Coronary artery (tissue), 2 donors: ENCODE data around the gene S100G.
"Not testable (repeated sequence)": the region's sequence is repeated elsewhere in the genome, so short reads cannot be mapped to it uniquely, and the experiment has no call there.

Source experiments
- DNase-seq: peaks from one replicate; pipeline ENCODE4 v3.0.0-alpha.2; 2017; ENCODE audit warnings: low spot score
- H3K27ac ChIP-seq, 2 donors: fragments of 200-600 bp; sonication (generic); one replicate each; pipeline ENCODE4 v1.5.1; 2016 to 2019
- H3K4me3 ChIP-seq: fragments of 200-600 bp; sonication (generic); 2 replicates; pipeline ENCODE4 v1.5.1; 2016; ENCODE audit warnings: mild to moderate bottlenecking, moderate library complexity
- TF ChIP-seq, protein P1 (sequence below): fragments of 200-600 bp; sonication (generic); IDR thresholded peaks from one replicate; pipeline ENCODE4 v1.5.1; 2019; ENCODE audit warnings: antibody characterized with exemption

Gene S100G

GRCh38 chrX:16649858-16650257 is at the start of gene S100G:
Gene S100G, plus strand, starts transcription at chrX:16650158. Its CDS starts 849 bp downstream, at chrX:16651007.
- Histone ChIP-seq H3K27ac (no peak within 1 kb of the TSS), H3K4me3 (no peak within 1 kb of the TSS)
- TF ChIP-seq, protein P1, sequence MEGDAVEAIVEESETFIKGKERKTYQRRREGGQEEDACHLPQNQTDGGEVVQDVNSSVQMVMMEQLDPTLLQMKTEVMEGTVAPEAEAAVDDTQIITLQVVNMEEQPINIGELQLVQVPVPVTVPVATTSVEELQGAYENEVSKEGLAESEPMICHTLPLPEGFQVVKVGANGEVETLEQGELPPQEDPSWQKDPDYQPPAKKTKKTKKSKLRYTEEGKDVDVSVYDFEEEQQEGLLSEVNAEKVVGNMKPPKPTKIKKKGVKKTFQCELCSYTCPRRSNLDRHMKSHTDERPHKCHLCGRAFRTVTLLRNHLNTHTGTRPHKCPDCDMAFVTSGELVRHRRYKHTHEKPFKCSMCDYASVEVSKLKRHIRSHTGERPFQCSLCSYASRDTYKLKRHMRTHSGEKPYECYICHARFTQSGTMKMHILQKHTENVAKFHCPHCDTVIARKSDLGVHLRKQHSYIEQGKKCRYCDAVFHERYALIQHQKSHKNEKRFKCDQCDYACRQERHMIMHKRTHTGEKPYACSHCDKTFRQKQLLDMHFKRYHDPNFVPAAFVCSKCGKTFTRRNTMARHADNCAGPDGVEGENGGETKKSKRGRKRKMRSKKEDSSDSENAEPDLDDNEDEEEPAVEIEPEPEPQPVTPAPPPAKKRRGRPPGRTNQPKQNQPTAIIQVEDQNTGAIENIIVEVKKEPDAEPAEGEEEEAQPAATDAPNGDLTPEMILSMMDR, result no peak
- no peak for DNase-seq

DNA sequence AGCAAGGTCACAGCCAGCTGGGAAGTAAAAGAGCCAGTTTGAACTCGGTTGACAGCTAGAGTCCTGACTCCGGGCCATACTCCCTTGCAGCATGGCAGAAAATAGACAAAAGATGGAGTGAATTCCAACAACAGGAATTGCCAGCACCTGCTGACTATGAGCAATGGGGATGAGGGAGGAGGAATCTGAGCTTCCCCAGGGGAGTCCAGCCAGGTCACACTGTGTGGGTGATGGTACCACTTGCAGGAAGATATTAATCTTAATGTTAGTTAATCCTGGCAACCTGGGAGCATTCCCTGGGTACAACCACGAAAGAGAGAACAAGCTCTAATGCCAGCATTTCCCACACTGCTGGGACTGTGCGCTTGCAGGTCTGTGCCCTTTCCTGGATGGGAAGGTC is 48.1 kb upstream of the S100G start:
- DNase-seq, result no peak
- TF ChIP-seq, protein P1, result no peak
- Histone ChIP-seq H3K27ac (no peak overlapping the region), H3K4me3 (no peak overlapping the region)

DNA sequence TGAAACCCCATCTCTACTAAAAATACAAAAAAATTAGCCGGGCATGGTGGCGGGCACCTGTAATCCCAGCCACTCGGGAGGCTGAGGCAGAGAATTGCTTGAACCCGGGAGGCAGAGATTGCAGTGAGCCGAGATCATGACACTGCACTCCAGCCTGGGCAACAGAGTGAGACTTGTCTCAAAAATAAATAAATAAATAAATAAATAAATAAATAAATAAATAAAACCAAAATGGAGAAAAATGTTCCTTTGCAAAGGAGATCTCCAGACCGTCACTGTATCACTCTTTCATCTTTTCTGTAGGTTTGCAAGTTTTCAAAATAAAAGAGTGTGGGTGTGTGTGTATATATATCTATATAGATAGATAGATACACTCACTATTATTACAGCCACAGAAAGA is 46.7 kb upstream of the S100G start:
- not testable (repeated sequence) for H3K27ac ChIP-seq, H3K4me3 ChIP-seq

GRCh38 chrX:16603822-16604221 is 46.1 kb upstream of the S100G start:
- no peak overlapping the region for H3K4me3 ChIP-seq
- DNase-seq, result no peak
- TF ChIP-seq, protein P1, result no peak
- no peak overlapping the region for H3K27ac ChIP-seq

More for the DNA sequence above, 46.7 kb upstream of the S100G start:
- not testable (repeated sequence) for DNase-seq

DNA sequence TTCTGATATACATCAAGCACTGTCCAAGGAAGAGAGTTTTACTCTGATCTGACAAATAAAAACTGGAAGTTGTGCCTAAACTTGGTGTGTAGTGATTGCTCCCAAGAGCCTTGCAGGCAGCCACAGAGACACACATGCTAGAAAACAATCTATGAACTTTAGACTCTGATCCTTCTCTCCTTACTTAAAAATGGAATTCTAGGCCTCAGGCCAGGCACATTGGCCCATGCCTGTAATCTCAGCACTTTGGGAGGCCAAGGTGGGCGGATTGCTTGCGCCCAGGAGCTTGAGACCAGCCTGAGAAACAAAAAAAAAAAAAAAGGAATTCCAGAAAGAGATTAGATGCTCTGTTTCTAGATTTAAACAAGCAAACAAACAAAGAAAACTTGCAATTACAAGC is 45.6 kb upstream of the S100G start:
- DNase-seq, result no peak
- Histone ChIP-seq H3K4me3 (no peak overlapping the region), H3K27ac (no peak overlapping the region)
- TF ChIP-seq, protein P1, result no peak

DNA sequence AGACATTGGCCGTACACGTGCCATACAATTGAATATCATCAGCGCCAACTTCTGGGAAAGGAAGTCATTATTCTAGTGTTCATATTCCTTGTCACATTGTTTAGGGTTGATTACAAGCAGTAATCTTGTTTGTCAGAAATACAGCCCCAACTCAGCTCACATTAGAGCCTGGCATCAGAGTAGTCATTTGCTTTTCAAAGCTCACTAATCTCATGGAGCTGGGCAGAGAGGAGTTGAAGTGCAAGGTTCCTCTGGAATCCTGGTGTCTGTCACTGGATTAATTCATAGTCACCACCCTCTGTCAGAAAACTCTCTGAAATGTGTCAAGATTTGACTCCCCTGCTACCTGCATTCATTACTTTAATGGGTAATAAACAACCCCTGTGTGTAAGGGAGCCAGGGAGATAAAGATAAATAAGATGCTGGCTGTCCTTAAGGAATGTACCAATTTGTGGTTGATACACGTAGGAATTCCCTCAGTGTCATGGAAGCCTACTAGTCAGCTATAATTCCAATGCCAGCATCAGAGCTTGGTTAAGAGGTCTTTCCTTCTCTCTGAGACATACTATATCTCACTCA is 43.7 kb upstream of the S100G start:
- TF ChIP-seq, protein P1, result no peak
- DNase-seq, result no peak
- H3K27ac ChIP-seq, result no peak overlapping the region
- no peak overlapping the region for H3K4me3 ChIP-seq

DNA sequence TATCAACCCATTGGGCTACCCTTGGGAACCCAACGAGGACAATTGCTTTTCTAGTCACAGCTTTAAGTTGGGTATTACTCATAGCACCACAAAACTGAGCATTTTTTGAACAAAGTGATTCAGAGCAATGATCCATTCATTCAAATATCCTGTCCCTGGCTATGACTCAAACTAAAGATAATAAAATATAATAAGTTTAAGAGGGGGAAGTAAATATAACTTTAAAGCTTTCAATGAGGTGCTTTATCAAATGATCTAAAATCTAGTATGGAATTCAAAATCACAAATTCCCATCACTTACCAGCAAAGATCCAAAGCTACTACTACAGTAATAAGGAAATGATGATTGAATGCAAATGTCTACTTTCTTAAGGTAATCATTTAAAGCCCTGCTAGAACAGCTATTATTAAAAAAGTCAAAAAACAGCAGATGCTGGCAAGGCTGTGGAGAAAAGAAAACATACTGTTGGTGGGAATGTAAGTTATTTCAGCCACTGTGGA is 39.8 kb upstream of the S100G start:
- no peak overlapping the region for H3K4me3 ChIP-seq
- no peak for DNase-seq
- TF ChIP-seq, protein P1, result no peak
- H3K27ac ChIP-seq, result no peak overlapping the region

DNA sequence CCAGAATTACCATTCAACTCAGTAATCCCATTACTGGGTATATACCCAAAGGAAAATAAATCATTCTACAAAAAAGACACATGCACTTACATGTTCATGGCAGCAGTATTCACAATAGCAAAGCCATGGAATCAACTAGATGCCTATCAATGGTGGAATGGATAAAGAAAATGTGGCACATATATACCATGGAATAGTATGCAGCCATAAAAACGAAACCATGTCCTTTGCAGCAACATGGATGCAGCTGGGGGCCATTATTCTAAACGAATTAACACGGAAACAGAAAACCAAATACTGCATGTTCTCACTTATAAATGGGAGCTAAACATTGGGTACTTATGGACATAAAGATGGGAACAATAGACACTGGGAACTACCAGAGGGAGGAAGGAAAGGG is 39.3 kb upstream of the S100G start:
- not testable (repeated sequence) for DNase-seq, H3K27ac ChIP-seq, H3K4me3 ChIP-seq
